GM12878 (cell line): ENCODE results near the gene TAPBP.

Experiments used
- BMI1 ChIP-seq: fragments of 450-650 bp; IDR thresholded peaks from 2 replicates; pipeline ENCODE4 v1.6.1; 2016; ENCODE audit warnings: mild to moderate bottlenecking, moderate library complexity, borderline replicate concordance
- SREBF2 ChIP-seq: IDR thresholded peaks from 2 replicates; pipeline ENCODE4 v1.6.1; 2012; ENCODE audit warnings: mild to moderate bottlenecking, low read length
- TF ChIP-seq, protein P1 (sequence below), 3 experiments: IDR thresholded peaks in 2 of 3; conservative IDR thresholded peaks in 1 of 3; 2 replicates each; pipeline ENCODE4 v1.5.1; 2011; ENCODE audit warnings: low read depth in 3 of 3, low read length in 3 of 3, mild to moderate bottlenecking in 3 of 3, control low read depth in 2 of 3, moderate library complexity in 2 of 3, inconsistent platforms in 1 of 3, mixed read lengths in 1 of 3; ENCODE audit not compliant: control insufficient read depth in 2 of 3, insufficient read depth in 1 of 3; ENCODE audit errors: extremely low read depth in 1 of 3

DNA sequence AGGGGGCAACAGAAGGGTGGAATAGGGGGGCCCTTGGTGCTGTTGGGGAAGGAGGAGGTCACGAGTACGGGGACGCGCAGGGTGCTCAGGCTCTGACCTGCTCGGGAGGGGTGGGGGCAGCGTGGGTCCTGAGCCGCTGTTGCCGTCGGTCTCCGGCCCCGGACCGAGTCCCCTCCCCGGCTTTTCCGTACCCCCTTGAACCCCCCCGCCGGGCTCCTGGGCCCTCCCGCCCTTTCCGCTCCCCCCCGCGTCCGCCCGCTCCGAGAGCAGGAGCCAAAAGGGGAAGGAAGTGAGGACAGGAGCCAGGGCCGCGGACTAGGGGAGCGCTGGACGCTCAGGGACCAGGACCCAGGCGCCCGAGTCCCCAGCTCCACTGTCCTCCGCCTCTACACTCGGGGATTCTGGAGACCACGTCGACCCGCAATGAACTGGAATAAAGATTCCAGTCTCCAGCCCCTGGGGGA, 15.1 kb downstream of the TAPBP start, which contains the start of gene RGL2:
- no peak for TF ChIP-seq SREBF2
- TF ChIP-seq, protein P1, sequence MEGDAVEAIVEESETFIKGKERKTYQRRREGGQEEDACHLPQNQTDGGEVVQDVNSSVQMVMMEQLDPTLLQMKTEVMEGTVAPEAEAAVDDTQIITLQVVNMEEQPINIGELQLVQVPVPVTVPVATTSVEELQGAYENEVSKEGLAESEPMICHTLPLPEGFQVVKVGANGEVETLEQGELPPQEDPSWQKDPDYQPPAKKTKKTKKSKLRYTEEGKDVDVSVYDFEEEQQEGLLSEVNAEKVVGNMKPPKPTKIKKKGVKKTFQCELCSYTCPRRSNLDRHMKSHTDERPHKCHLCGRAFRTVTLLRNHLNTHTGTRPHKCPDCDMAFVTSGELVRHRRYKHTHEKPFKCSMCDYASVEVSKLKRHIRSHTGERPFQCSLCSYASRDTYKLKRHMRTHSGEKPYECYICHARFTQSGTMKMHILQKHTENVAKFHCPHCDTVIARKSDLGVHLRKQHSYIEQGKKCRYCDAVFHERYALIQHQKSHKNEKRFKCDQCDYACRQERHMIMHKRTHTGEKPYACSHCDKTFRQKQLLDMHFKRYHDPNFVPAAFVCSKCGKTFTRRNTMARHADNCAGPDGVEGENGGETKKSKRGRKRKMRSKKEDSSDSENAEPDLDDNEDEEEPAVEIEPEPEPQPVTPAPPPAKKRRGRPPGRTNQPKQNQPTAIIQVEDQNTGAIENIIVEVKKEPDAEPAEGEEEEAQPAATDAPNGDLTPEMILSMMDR (IDR thresholded peaks at IDR 0.05 in 2 of 3, conservative IDR thresholded peaks at IDR 0.05 in 1 of 3; ENCODE audit: control insufficient read depth in 2 of 3, extremely low read depth in 1 of 3, insufficient read depth in 1 of 3, low read depth in 3 of 3, low read length in 3 of 3) = no peak
- no peak for TF ChIP-seq BMI1
